ENCODE data around the gene PRIMA1.

PRIMA1 gene

GRCh38 chr14:93794756-93795155, 6.5 kb upstream of the PRIMA1 start:
- no peak for DNase-seq

DNA sequence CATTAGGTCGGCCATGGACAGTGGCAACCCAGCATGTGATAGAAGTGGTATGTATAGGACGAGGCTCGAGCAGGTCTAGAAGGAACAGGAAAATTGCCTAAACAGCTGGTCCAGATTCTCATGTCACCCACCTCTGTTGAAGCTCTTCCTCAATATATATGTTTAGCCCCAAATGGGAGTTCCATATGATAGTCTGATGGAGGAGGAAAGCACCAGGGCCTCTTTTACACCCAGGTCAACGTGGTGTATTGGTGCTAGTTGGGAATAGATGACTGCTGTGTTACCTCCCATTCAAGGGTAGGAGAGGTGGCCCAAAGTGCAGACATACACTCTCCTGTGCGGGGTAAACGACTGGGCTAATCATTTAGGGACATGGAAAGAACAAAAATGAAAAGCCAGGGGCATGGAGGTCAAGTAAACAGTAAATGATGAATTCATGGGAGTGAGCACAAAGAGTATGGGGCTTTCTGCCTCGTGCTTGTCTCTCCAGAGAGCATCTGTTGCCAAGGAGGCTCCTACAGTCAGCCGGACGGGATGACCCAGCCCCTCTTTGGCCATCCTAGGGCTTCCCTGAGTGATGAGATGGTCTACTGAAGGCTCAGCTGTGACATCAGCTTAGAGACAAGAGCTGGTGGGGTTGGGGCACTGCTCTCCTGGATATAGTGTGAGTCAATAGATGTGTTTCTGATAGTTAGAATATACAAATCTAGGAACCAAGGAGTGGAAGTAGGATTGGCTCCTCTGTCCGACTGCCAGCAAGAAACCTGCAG, 5.5 kb upstream of the PRIMA1 start:
- no peak for DNase-seq

- DNase-seq, result no peak
Observed at GRCh38 chr14:93792391-93792790, 4.1 kb upstream of the PRIMA1 start.

DNA sequence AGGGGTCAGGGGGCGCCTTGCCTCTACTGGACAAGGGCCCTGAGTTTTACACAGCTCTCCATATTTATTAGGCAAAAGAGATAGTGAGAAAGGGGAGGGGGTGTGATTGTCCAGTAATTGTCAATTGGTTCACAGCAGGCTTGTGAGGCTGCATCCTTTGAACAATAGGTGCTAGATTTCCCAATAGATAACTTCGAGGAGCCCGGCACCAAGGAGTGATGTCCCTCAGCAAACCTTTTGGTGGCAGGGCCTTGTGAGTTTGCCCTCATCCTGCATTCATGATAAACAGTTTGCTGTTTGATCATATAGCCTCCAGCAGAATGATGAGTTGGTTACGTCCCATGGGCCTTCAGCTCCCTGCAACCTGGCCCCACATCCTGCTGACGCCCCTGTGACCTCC, 2.7 kb upstream of the PRIMA1 start:
- no peak for DNase-seq

- no peak for DNase-seq
Observed at GRCh38 chr14:93789228-93790130, 1.2 kb upstream of the PRIMA1 start.

DNA sequence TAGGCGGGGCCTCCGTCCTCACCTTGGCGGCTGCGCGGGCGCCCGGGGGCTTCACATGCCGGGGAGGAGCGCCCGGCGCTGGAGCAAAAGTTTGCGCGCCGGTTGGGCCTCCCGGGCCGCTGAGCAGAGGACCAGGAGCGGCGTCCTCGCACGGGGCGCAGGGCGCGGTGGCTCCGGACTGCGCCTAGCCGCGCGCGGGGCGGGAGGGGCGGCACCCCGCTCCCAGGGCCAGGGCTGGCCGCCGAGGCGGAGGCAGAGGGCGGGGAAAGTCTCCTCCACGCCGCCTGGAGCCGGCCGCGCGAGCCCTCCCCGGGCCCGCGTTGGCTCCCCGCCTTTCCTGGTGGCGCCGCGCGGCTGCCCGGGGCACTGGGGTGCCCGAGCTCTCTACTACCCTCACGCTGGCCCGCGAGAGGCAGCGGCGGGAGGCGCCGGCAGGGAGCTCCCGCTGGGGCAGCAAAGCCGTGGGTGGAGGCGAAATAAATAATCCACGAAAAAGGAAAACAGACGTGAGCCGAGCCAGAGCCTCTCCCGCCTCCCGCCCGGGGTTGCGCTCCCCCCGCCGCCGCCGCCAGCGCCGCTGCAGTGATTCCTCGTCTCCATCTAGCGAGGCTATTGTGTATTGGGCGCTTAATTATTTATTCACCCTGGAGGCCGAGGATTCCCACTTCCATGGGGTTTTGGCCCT, 400 bp upstream of the PRIMA1 start:
- no peak for DNase-seq

- no peak for DNase-seq
Observed at GRCh38 chr14:93787465-93788292, 606 bp downstream of the PRIMA1 start.

DNA sequence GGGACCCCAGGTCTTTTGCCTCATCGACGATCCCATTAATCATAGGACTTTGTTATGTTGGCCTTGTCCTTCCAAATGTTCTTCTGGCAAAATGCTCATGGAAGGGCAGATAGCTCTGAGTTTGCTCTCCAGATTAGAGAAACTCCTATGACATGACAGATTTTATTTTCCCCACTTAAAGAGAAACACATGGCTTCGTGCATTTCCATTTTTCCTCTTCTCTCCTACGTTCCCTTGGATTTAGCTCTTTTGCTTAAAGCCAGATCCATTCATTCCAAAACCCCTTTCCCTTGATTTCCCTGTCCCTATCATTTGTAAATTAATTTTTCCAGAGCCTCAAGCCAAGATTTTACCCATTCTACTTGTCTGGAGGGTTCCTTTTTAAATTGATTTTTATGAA, 2.9 kb downstream of the PRIMA1 start:
- no peak for DNase-seq

DNA sequence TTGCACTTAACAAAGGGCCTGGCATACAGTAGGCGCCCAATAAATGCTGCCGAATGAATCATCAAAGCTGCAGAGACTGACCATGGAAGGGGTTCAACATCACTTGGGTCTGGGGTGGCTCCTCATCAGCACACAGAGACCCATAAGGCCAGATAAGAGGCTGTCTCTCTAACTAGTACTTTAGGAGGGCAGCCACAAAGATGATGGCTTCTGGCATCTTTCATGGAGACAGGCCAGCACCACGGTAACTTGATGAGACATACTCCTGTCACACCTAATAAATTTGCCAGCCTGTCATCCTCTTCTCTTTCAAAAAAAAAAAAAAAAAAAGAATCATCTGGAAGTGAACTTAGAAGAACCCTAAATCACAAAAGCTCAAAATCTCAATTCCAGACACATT, 3.4 kb downstream of the PRIMA1 start:
- no peak for DNase-seq

DNA sequence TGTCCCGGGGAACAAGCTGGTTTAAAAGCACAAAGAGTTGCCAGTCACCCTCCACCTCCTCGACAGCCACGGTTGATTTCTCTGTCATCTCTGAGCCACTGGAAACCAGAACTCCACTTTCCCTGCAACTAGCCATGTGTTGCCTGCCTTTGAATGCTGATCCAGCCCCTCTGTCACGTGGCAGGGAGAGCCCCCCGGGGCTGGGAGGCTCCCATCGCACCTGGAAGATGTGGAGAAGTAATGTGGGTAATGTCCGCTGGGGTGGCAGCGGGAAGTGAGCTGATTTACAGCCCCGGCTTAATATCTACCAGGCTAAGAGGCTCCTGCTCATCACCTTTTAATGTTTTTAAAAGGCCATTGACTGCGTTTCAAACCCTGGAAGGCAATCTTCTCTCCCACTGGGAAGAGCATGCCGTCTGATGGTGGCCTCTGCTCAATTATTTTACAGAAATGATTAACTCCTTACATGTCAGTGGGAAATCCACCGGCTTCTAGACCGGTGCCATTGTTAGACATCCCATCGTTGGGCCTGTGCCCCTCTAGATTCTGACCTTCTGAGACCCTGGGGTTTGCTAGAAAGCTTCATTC, 7.4 kb downstream of the PRIMA1 start:
- no peak for DNase-seq

DNA sequence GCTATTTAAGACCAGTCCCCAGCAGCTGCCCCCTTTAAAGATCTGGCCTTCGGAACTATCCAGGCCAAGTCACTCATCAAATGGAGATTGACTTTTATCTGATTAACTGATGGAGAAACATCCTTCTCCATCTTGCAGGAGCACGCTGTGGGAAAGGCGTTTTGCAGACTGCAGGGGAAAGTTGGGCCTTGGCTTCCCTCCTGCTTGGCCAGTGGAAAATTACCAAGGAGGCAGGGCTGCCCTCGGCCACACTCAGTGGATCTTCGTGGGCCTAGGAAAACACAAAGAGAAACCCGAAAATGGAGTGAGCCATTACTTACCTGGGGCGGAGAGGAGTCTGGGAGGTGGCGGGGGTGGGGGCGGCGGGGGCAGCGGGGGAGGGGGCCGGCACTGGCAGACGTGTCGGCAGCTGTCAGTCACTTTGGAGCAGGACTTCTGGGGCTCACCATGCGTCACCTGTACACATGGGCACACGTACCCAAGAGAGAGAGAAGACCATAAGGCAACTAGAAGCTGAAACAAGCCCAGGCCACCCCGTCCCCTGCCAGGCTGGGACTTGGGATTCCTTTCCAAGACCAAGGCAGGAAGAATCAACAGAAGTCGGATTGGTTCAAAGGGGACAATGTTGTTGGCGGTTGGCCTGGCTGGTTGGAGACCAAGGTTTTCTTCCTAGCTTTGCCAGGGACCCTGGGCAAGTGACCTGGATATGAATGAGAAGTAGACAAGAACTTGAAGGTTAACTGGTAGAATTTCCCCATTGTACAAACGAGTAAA, 9.2 kb downstream of the PRIMA1 start:
- DNase-seq, result no peak

DNA sequence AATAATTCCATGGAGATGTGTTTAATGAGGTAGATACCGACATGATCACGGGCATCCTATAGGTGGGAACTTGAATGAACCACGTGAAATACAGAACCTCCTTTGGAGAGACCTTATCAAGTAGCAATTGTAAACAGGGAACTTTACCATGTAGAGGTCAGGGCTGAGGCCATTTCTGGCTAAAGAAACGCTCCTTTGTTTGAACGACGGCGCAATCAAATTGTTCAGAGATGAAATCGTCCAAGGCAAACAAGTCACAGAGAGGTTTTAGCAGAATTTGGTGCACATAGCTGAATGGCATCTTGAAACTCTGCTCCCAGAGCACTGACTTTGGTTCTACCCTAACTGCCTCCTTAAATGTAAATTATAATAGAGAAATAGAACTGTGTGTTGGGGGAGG, 9.8 kb downstream of the PRIMA1 start:
- no peak for DNase-seq

DNA sequence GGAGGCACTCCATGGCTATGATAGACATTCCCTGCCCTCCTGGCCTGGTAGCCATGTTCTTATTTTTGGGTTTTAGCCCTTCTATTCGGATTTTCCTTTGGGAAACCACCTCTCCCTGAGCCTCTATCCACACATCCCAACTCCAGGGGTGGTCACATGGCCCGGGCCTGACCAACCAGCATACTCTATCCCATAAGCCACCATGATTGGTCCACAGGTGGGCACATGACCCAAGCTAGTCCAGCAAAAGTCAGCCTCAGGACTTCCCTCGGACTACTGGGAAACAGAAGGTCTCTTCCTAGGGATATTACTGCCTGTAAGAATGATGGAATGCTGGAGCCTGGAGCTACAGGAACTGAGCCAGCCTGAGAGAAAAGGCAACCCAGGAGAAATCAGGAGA, 12.5 kb downstream of the PRIMA1 start:
- no peak for DNase-seq

- no peak for DNase-seq
Observed at GRCh38 chr14:93775158-93775557, 13.1 kb downstream of the PRIMA1 start.

DNA sequence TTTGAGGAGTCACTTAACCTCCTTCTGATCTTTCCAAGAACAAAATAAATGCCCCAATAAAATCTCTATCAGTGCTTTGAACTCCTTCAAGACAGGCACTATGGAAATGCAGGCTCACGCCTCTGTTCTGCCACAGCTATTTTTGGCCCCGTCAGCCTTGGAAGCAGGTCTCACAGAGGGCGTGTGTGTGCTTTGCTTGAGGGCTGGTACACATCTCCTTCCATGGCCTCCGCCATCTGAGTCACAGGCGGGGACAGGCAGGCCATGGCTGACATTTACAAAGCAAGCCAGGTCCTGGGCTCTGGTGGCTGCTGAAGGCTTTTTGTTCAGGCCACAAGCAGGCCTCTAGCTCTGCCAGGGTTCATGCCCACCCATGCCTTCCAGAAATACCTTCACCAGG, 16.0 kb downstream of the PRIMA1 start:
- no peak for DNase-seq

DNA sequence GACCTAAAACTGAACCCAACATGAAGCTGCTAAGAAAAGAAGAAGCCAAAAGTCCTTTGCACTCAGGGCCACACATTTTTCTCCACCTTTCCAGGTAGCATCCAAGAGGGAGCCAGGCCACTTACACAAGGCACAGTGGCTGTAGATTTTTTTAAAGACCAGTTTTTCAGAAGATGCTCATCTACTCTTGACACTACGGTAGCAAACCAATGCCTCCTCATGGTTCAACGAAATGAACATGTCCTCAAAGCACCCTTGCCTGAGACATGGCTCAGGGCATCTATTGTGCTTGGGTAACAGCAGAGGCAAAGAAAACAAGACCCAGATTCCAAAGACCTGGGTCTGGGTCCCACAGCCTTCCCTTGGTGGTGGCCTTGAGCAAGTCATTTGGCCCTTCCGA, 22.3 kb downstream of the PRIMA1 start:
- DNase-seq, result no peak

GRCh38 chr14:93765155-93765554, 23.1 kb downstream of the PRIMA1 start:
- DNase-seq, result no peak

- no peak for DNase-seq
Observed at GRCh38 chr14:93764211-93764659, 24.1 kb downstream of the PRIMA1 start.

DNA sequence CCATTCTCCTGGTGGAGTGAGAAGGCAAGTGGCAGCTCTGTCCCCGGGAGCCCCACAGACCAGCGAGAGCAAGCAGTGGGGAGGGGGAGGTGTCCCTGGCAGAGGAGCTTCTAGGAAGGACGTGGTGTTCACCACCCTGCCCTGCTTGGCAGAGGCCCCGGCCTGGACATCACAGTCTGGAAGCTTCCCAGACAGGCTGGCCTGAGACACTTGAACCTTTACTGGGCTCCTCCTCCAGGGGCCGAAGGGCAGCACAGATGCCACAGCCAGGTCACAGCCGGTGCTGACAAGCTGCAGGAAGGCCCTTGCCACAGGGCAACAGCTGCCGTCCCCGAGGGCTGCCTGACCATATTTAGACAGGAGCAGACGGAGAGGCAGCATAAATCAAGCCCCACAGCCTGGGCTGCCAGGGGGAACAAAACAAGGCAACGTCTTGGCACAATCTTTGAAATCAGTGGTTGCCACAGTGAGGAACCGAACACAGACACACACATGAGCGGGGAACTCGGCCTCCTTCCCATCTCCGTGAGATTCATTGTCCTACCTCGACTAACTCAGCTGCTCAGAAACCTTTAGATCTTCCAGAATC, 28.5 kb downstream of the PRIMA1 start:
- DNase-seq, result no peak

GRCh38 chr14:93757206-93757605, 31.1 kb downstream of the PRIMA1 start:
- no peak for DNase-seq

DNA sequence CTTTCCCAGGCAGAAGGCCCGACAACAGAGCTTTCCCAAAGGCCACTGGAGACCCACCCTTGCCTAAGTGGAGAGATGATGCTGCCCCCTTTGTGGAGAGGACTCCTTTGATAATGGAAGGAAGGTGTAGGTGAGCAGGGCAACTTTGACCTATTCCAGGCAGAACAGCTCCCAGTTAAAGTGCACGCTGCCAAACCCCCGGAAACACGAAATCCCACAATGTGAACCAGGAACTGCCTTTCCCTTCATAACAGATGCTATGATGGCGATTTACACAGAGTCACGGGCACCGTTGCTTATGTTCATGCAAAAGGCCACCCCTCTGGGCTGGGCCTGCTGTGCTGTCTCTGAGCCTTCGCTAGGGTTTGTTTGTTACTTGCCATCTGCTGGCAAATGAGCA, 34.6 kb downstream of the PRIMA1 start:
- no peak for DNase-seq

Measured in suppressor macrophage treated with lipopolysaccharide for 1 hour (primary cell).